Epithelial cell of esophagus (primary cell): ENCODE data around the gene UVRAG.
A peak's percentile ranks its signal among the peaks of the same experiment; 100 is the strongest.

Source experiments
- DNase-seq: peaks from one replicate; pipeline ENCODE4 v3.0.0; 2010; ENCODE audit warnings: low read depth
- H3K4me3 ChIP-seq: 2 replicates; pipeline ENCODE4 v1.5.1; 2011; ENCODE audit warnings: mild to moderate bottlenecking, low read length, control low read depth
- CTCF ChIP-seq: IDR thresholded peaks from 2 replicates; pipeline ENCODE4 v1.5.1; 2011; ENCODE audit warnings: low read depth, mild to moderate bottlenecking, low read length, control low read depth, inconsistent platforms; ENCODE audit not compliant: insufficient read depth; ENCODE audit errors: missing control alignments

UVRAG gene

GRCh38 chr11:76026862-76027261 is 211.9 kb downstream of the UVRAG start:
- TF ChIP-seq CTCF, result no peak
- DNase-seq, result no peak
- H3K4me3 ChIP-seq, result no peak overlapping the region

- TF ChIP-seq CTCF, result no peak
- H3K4me3 ChIP-seq, result no peak overlapping the region
- DNase-seq, result peak; percentile 69
Observed at GRCh38 chr11:76030286-76030685, 215.3 kb downstream of the UVRAG start.

DNA sequence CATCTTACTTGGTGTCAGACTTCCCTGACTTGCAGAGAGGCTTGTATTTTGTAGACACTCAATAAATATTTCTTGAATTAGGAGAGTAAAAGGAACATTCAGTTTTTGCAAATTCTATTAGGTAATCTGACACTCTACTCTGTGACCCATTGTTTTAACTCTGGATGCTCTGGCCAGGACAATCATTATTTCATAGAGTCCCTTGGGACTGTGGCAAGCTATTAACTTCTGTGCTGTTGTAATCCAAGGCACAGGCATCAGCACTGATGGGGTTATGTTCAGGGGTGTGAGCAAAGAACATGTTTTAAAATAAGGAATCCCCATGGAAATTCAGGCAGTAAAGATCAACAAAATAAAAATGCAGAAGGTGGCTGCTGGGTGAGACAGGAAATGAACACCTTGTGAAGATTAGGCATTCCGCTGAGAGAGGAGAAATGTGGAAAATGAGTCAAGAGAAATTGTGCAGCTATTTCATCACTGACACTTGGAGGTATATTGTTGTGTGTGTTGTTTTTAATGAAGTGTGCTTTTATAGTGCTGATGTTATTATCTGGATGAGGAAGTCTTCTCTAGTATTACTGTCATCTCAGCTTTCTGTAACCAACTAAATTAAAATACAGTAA is 216.1 kb downstream of the UVRAG start:
- H3K4me3 ChIP-seq, result no peak overlapping the region
- no peak for TF ChIP-seq CTCF
- DNase-seq, result peak; percentile 75

GRCh38 chr11:76033699-76034098 is 218.7 kb downstream of the UVRAG start:
- no peak overlapping the region for H3K4me3 ChIP-seq
- TF ChIP-seq CTCF, result no peak
- no peak for DNase-seq

- TF ChIP-seq CTCF, result no peak
- no peak for DNase-seq
- no peak overlapping the region for H3K4me3 ChIP-seq
Observed at GRCh38 chr11:76035020-76035419, 220.0 kb downstream of the UVRAG start.

GRCh38 chr11:76038608-76039007 is 223.6 kb downstream of the UVRAG start:
- DNase-seq, result no peak
- no peak for TF ChIP-seq CTCF
- H3K4me3 ChIP-seq, result no peak overlapping the region

DNA sequence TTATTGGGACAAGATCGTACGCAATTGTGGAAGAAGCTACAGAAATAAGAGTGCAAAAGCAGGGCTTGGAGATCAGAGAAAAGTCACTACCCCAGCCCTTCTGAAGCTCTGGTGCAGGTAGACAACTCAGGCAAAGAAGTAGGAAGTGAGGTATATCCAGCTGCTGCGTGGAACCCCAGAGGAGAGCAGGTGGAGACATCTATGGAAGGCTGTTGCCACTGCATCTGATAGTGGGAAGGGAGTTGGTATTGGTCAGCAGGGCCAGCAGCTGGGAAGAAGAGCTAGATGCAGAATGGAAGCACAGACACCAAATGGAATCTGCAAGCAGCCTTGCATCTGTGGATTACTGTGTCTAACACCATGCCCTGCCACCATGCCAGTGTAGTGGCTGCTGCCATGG is 226.2 kb downstream of the UVRAG start:
- TF ChIP-seq CTCF, result no peak

More for the DNA sequence above, 226.2 kb downstream of the UVRAG start:
- no peak overlapping the region for H3K4me3 ChIP-seq
- no peak for DNase-seq
